Measurements from ENCODE around the gene HLCS. TPM values are rescaled to one million over a fixed set of nuclear protein-coding genes. Genes with fewer than 3 reads are reported as not detected.

Gene HLCS
- total RNA-seq, 1 donor from 2014 or later = 10.7 TPM

- H3K27ac ChIP-seq = no peak overlapping the region
- no peaks in the 10 kb centered on the region for H3K36me3 ChIP-seq
- TF ChIP-seq, protein P1, sequence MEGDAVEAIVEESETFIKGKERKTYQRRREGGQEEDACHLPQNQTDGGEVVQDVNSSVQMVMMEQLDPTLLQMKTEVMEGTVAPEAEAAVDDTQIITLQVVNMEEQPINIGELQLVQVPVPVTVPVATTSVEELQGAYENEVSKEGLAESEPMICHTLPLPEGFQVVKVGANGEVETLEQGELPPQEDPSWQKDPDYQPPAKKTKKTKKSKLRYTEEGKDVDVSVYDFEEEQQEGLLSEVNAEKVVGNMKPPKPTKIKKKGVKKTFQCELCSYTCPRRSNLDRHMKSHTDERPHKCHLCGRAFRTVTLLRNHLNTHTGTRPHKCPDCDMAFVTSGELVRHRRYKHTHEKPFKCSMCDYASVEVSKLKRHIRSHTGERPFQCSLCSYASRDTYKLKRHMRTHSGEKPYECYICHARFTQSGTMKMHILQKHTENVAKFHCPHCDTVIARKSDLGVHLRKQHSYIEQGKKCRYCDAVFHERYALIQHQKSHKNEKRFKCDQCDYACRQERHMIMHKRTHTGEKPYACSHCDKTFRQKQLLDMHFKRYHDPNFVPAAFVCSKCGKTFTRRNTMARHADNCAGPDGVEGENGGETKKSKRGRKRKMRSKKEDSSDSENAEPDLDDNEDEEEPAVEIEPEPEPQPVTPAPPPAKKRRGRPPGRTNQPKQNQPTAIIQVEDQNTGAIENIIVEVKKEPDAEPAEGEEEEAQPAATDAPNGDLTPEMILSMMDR (IDR thresholded peaks at IDR 0.05) = no peak
- intact Hi-C loops (cut with DNase I) = no loop called here
- no peaks in the 10 kb centered on the region for H3K4me1 ChIP-seq
- no peak overlapping the region for H3K4me3 ChIP-seq
- no peaks in the 10 kb centered on the region for H3K27me3 ChIP-seq
- no peak for DNase-seq (ENCODE audit: low spot score in 2 of 2)
- H3K9me3 ChIP-seq = no peaks in the 10 kb centered on the region
Observed at GRCh38 chr21:36839735-36840134, 126.7 kb downstream of the HLCS start.

- no peaks in the 10 kb centered on the region for H3K4me1 ChIP-seq
- TF ChIP-seq, protein P1 (IDR thresholded peaks at IDR 0.05) = no peak
- no peaks in the 10 kb centered on the region for H3K27me3 ChIP-seq
- H3K4me3 ChIP-seq = no peak overlapping the region
- H3K27ac ChIP-seq = no peak overlapping the region
- H3K9me3 ChIP-seq = no peaks in the 10 kb centered on the region
- no peaks in the 10 kb centered on the region for H3K36me3 ChIP-seq
- no peak for DNase-seq (ENCODE audit: low spot score in 2 of 2)
- intact Hi-C loops (cut with DNase I) = no loop called here
Observed at GRCh38 chr21:36839123-36839522, 127.3 kb downstream of the HLCS start.

DNA sequence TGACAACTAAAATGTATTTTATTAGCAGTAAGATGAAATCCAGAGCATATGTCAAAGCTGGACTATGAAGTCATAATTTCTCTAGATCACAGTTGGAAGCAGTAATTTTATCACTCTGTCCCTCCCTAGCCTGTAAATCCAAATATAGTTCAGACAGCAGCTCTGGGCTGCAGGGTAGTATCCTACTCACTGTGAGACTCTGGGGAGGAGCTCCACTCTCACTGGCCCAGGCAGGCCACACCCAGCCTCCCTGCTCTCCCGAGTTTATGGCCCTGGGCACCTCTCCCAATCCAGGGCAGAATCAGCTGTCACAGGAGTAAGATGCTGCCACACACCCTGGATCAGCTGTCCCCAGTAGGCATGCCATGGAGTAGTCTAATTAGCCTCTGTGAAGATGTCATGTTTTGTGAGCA is 131.1 kb downstream of the HLCS start:
- no peaks in the 10 kb centered on the region for H3K9me3 ChIP-seq
- no peak overlapping the region for H3K4me3 ChIP-seq
- no peak for DNase-seq (ENCODE audit: low spot score in 2 of 2)
- intact Hi-C loops (cut with DNase I) = no loop called here
- H3K27me3 ChIP-seq = no peaks in the 10 kb centered on the region
- H3K4me1 ChIP-seq = no peaks in the 10 kb centered on the region
- no peak overlapping the region for H3K27ac ChIP-seq
- TF ChIP-seq, protein P1 (IDR thresholded peaks at IDR 0.05) = no peak
- H3K36me3 ChIP-seq = no peaks in the 10 kb centered on the region

GRCh38 chr21:36834192-36834591 is 132.3 kb downstream of the HLCS start:
- Histone ChIP-seq H3K9me3 (no peaks in the 10 kb centered on the region), H3K4me1 (no peaks in the 10 kb centered on the region), H3K27ac (no peak overlapping the region), H3K4me3 (no peak overlapping the region), H3K27me3 (no peaks in the 10 kb centered on the region), H3K36me3 (no peaks in the 10 kb centered on the region)
- TF ChIP-seq, protein P1 (IDR thresholded peaks at IDR 0.05) = no peak
- intact Hi-C loops (cut with DNase I) = no loop called here
- no peak for DNase-seq (ENCODE audit: low spot score in 2 of 2)

DNA sequence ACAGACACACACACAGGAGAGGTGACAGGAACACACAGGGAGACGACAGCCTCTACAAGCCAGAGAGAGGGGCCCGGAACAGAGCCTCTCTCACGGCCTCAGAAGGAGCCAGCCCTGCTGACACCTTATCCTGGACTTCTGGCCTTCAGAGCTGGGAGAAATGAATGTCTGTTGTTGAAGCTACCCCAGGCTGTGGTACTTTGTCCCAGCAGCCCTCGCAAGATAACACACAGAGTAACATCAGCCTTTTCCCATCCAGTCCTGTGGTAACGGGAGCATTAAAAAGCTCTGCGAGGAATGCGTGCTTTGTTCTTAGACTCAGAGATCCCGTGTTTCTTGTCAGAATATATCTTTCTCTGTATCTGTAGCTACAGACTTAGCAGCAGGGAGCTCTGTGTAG is 136.4 kb downstream of the HLCS start:
- DNase-seq (ENCODE audit: low spot score in 2 of 2) = no peak
- Histone ChIP-seq H3K9me3 (no peaks in the 10 kb centered on the region), H3K27ac (no peak overlapping the region), H3K27me3 (no peaks in the 10 kb centered on the region), H3K4me3 (no peak overlapping the region), H3K36me3 (no peaks in the 10 kb centered on the region), H3K4me1 (no peaks in the 10 kb centered on the region)
- TF ChIP-seq, protein P1 (IDR thresholded peaks at IDR 0.05) = no peak
- intact Hi-C loops (cut with DNase I) = no loop called here

- no peaks in the 10 kb centered on the region for H3K9me3 ChIP-seq
- H3K27me3 ChIP-seq = no peaks in the 10 kb centered on the region
- H3K4me3 ChIP-seq = no peak overlapping the region
- TF ChIP-seq, protein P1 (IDR thresholded peaks at IDR 0.05) = no peak
- peaks cover 0 to 3% of the 10 kb centered on the region in 2 donors for H3K36me3 ChIP-seq
- no peaks in the 10 kb centered on the region for H3K4me1 ChIP-seq
- intact Hi-C loops (cut with DNase I) = no loop called here
- no peak overlapping the region for H3K27ac ChIP-seq
- DNase-seq (ENCODE audit: low spot score in 2 of 2) = no peak
Observed at GRCh38 chr21:36828891-36829515, 137.5 kb downstream of the HLCS start.

Measured in ascending aorta (tissue), 2 donors.